D721Med (cell line): ENCODE data around the gene ERMAP.
"Not testable (repeated sequence)": the region's sequence is repeated elsewhere in the genome, so short reads cannot be mapped to it uniquely, and the experiment has no call there.

Experiments
- DNase-seq: peaks from one replicate; pipeline ENCODE4 v3.0.0; 2011; ENCODE audit warnings: low spot score; ENCODE audit not compliant: insufficient read length
- FAIRE-seq: peaks from 2 replicates; lab custom pipeline; 2011; peaks lifted over from hg19 to GRCh38; lab: Jason Lieb, UNC
- TF ChIP-seq, protein P1 (sequence below): IDR thresholded peaks from 2 replicates; pipeline ENCODE4 v1.5.1; 2012; ENCODE audit warnings: mild to moderate bottlenecking, control low read depth; ENCODE audit not compliant: insufficient read depth; ENCODE audit errors: missing control alignments

The ERMAP gene

DNA sequence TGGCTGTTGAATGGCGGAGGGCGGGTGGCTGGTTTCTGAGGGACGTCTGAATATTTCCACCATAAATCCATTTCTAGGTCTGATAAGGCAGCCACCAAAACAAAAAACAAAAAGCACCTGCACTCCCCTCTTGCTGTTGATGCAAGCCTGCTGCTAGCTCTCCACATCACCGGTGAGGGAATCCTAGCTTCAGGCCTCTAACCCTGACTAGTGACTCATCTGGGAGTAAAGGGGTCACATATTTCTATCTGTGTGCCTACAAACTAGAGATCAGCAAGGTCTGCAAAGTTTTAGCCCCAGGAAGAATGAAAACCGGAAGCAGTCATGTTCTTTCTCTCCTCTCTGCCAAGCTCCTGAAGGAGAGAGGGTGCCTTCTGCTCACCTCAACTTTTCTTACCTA, 10.3 kb upstream of the ERMAP start:
- TF ChIP-seq, protein P1, sequence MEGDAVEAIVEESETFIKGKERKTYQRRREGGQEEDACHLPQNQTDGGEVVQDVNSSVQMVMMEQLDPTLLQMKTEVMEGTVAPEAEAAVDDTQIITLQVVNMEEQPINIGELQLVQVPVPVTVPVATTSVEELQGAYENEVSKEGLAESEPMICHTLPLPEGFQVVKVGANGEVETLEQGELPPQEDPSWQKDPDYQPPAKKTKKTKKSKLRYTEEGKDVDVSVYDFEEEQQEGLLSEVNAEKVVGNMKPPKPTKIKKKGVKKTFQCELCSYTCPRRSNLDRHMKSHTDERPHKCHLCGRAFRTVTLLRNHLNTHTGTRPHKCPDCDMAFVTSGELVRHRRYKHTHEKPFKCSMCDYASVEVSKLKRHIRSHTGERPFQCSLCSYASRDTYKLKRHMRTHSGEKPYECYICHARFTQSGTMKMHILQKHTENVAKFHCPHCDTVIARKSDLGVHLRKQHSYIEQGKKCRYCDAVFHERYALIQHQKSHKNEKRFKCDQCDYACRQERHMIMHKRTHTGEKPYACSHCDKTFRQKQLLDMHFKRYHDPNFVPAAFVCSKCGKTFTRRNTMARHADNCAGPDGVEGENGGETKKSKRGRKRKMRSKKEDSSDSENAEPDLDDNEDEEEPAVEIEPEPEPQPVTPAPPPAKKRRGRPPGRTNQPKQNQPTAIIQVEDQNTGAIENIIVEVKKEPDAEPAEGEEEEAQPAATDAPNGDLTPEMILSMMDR = no peak
- DNase-seq (no peak), FAIRE-seq (no peak)

DNA sequence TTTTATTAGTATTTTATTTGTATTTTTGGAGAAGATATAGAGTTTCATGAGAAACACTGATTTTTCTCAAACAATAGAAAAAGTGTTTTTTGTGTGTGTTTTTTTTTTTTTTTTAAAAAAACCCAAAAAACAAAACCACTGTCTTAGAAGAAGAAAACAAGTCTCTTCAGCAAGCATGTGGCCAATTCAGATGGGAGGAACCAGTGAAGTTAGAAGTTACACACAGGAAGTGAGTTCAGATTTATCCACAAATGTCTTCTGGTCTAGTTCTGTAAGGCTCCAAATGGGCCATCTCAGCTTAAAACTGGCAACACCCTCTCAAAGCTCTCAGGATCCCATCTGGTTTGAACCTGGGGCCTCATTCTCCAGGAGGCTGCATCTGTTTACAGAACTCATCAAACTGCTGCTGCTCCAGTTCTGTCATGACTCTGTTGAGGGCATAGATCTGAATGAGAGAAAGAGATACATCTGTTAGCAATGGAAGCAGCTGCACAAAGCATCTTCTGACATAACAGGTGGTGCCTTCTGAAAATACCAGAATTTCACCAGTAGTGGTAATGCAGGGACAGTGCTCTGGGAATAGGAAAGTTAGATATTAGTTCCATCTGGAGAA, 9.8 kb upstream of the ERMAP start:
- FAIRE-seq (no peak), DNase-seq (no peak)
- TF ChIP-seq, protein P1 = no peak

DNA sequence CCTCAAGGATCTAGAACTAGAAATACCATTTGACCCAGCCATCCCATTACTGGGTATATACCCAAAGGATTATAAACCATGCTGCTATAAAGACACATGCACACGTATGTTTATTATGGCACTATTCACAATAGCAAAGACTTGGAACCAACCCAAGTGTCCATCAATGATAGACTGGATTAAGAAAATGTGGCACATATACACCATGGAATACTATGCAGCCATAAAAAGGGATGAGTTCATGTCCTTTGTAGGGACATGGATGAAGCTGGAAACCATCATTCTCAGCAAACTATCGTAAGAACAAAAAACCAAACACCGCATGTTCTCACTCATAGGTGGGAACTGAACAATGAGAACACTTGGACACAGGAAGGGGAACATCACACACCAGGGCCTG, 2.1 kb upstream of the ERMAP start:
- not testable (repeated sequence) for DNase-seq, FAIRE-seq

DNA sequence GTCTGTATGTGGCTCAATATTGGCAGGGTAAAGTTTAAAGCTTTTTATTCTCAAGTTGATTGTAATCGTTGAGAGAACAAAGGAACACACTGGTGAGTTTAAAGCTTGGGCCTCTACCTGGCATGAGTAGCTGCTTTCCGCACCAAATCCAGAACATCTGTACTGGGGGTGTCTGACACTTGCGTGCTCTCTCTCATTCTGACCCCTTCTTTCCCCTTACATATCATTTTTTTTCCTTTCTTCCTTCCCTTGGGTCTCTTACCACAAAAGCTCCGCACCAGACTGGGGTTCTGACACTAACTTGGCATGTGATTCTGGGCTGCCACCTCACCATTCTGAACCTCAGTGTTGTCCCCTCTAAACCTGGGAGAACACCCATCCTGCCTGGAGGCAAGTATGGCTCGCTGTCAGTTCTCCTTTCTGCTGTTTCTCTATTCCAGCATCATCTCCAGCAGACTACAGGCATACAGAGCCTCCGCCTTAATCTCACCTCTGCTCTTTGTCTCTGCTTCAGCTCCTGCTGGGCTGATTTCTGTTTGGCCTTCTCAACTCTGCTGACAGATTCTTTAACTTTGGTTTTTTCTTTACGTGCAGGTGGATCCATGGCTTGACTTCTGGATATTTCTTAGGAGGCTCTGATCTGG, 859 bp upstream of the ERMAP start:
- DNase-seq = no peak
- TF ChIP-seq, protein P1 = no peak
- no peak for FAIRE-seq

DNA sequence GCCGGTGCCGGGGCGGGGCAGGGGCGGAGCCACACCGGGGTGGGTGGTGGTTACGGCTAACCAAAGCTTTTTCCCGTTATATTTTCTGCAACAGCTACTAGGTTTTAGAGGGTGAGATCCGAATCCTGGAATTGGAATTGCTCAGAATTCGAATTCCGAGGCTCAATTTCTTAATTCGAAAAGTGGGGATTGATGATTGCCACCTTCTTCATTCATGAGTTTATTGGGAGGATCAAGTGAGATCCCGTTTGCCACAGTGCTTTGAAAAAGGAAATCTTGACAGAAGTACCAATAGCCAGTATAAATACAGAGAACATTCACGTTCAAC, 482 bp downstream of the ERMAP start:
- FAIRE-seq = no peak
- DNase-seq = no peak

DNA sequence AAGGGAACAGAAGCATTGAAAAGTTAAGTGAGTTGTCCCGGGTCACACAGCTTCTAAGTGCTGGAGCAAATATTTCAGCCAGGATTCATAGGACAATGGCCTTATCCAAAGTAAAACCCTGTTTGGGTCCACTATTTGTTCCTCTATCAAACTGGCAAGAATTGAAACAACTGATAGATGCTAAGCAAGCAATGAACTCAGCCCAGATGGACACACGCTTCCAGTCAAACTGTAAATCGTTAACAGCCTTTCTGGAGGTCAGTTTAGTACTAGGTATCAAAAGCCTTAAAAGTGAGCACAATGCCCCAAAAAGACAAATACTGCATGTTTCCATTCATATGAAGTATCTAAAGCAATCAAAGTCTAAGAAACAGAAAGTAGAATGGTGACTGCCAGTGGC, 1.1 kb downstream of the ERMAP start:
- FAIRE-seq = no peak
- TF ChIP-seq, protein P1 = no peak
- DNase-seq = no peak

More for the DNA sequence above, 482 bp downstream of the ERMAP start:
- TF ChIP-seq, protein P1 = no peak

DNA sequence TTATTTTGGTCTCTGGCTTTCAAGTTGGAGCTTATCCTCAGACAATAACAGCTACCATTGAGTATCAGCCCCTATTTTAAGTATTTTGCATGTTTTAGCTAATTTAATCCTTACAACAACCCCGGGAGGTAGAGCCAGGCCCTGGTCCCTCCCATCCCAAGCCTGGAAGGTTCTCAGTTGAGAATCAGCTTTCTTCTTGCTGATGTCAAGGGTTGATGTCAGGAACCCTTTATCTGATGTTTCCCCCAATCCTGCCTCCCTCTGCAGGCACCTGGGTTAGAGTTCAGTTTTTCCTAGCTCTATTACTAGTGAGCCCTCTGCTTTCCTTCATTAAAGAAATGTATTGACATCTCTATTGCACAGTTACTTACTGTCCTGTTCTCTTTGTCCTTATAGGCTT, 3.9 kb downstream of the ERMAP start:
- TF ChIP-seq, protein P1 = no peak
- FAIRE-seq (no peak), DNase-seq (no peak)
